GM20000 (cell line): ENCODE measurements around the gene LUZP2.

Source experiments
- DNase-seq: peaks from one replicate; pipeline ENCODE4 v3.0.0; 2012; ENCODE audit warnings: low spot score
- TF ChIP-seq, protein P1 (sequence below): IDR thresholded peaks from 2 replicates; pipeline ENCODE4 v1.5.1; 2012; ENCODE audit warnings: mild to moderate bottlenecking, control low read depth; ENCODE audit errors: extremely low read depth, missing control alignments

The LUZP2 gene

DNA sequence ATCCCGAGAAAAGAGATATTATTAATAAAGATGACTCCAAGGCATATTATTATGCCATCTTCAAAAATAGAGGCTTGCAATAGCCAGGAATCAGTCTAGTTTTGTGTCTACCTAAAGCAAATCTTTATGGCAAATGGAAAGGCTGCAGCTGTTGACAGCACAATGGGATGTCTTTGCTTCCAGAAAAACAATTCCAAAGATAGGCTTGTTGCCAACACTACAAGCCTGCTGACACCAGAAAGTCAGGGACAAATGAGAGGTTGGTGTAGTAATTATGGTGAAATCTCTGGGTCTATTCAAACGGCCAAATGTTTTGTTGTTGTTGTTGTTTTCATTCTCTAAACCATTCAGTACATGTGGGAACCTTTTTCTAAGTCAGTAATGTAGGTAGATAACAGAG, 101.8 kb downstream of the LUZP2 start:
- no peak for DNase-seq
- TF ChIP-seq, protein P1, sequence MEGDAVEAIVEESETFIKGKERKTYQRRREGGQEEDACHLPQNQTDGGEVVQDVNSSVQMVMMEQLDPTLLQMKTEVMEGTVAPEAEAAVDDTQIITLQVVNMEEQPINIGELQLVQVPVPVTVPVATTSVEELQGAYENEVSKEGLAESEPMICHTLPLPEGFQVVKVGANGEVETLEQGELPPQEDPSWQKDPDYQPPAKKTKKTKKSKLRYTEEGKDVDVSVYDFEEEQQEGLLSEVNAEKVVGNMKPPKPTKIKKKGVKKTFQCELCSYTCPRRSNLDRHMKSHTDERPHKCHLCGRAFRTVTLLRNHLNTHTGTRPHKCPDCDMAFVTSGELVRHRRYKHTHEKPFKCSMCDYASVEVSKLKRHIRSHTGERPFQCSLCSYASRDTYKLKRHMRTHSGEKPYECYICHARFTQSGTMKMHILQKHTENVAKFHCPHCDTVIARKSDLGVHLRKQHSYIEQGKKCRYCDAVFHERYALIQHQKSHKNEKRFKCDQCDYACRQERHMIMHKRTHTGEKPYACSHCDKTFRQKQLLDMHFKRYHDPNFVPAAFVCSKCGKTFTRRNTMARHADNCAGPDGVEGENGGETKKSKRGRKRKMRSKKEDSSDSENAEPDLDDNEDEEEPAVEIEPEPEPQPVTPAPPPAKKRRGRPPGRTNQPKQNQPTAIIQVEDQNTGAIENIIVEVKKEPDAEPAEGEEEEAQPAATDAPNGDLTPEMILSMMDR = no peak

- TF ChIP-seq, protein P1 = no peak
- no peak for DNase-seq
Observed at GRCh38 chr11:24609192-24610119, 112.6 kb downstream of the LUZP2 start.

DNA sequence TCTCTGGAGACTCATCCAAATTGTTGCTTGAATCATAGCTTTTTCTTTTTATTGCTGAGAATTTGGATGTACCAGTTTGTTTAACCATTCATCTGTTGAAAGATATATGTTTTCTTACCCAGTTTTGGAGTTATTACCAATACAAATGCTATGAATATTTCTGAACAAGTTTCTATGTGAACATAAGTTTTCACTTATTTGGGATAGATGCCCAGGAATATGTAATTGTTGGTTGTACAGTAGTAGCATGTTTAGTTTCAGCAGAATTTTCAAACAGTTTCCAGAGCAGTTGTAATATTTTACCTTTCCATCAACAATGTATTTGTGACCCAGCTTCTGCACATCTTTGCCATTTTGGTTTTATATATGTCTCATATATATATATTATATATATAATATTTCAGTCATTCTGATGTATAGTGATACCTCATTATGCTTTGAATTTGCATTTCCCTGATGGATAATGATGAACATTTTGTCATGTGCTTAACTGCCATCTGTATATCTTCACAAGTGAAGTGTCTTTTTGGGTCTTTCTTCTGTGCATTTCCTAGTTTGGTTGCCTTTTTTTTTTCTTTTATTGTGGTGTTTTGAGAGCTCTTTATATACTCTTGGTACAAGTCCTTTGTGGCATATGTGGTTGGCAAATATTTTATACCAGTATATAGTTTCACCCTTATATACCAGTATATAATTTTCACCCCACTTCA, 118.8 kb downstream of the LUZP2 start:
- TF ChIP-seq, protein P1 = no peak
- no peak for DNase-seq

DNA sequence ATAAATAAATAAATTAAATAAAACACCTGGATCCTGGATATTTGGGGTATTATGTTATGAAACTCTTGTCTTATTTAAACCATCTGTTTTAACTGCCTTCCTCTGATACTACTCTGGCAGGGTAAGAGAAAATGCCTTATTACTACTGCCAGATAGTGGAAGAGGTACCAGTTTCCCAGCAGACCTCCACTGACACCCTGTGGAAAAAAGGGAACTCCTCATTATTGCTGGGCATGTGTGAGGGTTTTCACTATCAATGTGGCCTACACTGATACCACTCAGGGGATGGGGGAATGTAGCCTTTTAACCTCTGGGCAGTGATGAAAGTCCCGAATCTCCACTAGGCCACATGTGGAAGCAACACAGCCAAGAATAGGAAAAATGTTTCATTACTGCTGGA, 121.0 kb downstream of the LUZP2 start:
- TF ChIP-seq, protein P1 = no peak
- DNase-seq = no peak

DNA sequence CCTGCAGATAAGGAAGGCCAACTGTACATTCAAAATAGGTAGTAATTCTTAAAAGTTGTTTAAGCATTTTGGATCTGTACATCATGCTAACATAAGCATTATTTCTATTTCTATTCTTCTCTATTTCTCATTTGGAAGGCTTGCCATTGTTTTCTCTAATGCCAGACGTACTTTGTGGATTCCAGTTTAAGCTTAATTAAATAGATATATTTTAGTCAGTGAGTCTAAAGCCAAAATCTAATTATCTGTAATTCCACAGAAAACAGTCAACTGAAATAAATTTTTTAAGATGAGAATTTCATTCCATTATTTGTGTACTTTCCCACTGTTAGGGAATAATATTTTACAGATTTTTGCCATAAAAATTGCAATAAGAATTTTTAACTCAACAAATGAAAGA, 123.0 kb downstream of the LUZP2 start:
- DNase-seq = no peak
- TF ChIP-seq, protein P1 = no peak

DNA sequence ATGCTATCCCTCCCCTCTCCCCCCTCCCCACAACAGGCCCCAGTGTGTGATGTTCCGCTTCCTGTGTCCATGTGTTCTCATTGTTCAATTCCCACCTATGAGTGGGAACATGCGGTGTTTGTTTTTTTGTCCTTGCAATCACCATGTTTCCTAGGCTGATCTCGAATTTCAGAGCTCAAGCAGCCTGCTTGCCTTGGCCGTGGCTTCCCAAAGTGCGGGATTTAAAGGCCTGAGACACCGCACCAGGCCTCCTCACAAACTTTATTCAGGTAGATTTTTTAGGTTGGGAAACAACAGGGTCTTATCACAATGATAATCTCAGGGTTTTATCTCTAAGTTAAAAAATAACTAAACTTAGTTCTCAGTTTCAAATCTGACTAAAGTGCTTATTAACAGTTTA, 125.4 kb downstream of the LUZP2 start:
- no peak for DNase-seq
- TF ChIP-seq, protein P1 = no peak

DNA sequence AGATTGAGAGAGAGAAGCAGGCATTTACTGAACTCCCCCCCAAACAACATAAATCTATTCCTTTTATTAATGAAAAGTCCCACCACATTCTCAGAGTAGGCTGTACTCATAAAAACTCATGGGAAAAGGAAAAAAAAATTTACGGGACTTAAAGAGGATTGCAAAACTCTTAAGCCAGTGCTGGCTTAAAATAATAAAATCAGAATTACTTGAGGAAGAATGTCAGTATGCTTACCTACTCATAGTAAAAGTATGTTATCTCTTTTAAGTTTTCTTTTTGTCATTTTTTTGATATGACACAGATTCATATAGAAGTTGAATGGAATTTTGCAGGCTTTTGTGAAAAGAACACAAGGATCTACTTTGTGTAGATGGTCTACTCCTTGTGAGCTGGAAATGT, 126.3 kb downstream of the LUZP2 start:
- no peak for DNase-seq
- TF ChIP-seq, protein P1 = no peak
